GM19463 (cell line): ENCODE measurements around the gene STX17.
"Not testable (repeated sequence)": the region's sequence is repeated elsewhere in the genome, so short reads cannot be mapped to it uniquely, and the experiment has no call there.

Experiments
- ATAC-seq: cut with Tn5 transposase; IDR thresholded peaks from one replicate; pipeline ENCODE4 v1.9.1; 2021; ENCODE audit warnings: mild to moderate bottlenecking, moderate library complexity; ENCODE audit not compliant: unreplicated experiment

STX17 gene

GRCh38 chr9:99906403-99907207, at the start of gene STX17:
Gene STX17, plus strand, starts transcription at chr9:99906654. Its CDS starts 8,586 bp downstream, at chr9:99915240.
- ATAC-seq: peak; percentile 82

- not testable (repeated sequence) for ATAC-seq
Observed at GRCh38 chr9:99857576-99857975, 48.9 kb upstream of the STX17 start.

DNA sequence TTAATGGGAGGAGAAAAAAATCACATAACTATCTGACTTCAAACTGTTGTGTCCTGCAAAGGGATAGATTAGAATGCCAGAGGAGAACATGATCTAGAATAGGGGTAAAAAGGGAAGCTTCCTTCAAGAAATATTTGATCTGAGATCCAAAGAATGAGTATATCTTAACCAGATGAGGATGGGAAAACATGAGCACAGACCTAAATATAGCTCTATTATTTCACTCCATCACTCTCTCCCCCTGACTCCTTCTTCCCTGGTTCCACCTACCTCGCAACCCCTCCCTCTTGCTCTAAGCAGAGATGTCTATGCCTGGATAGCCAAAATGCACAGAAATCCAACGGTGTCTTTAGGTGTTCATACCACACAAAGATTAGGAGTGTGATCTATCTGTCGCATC, 48.4 kb upstream of the STX17 start:
- ATAC-seq: no peak

- ATAC-seq: no peak
Observed at GRCh38 chr9:99859243-99859980, 47.0 kb upstream of the STX17 start.

GRCh38 chr9:99860266-99860665, 46.2 kb upstream of the STX17 start:
- ATAC-seq: no peak

- ATAC-seq: no peak
Observed at GRCh38 chr9:99863955-99864354, 42.5 kb upstream of the STX17 start.

DNA sequence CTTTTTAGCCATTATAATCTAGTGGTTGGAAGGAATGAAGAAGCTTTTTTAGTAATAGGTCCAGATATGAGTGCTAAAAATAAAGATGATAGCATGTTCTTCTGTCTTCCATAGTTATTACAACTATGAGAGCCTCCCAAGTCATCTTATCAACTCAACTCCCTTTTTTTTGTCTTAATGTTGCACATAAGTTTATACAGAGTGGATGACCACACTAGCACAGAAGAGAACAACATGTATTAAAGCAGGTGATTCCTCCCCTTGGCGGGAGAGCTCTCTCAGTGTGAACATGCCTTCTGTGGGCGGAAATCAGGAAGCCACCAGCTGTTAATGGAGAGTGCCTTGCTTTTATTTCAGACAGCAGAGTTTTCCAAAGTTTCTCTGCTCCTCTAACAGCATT, 40.1 kb upstream of the STX17 start:
- ATAC-seq: no peak

- peak; percentile 21 for ATAC-seq
Observed at GRCh38 chr9:99867536-99867935, 38.9 kb upstream of the STX17 start.

GRCh38 chr9:99867968-99868367, 38.5 kb upstream of the STX17 start:
- ATAC-seq: peak; percentile 63

DNA sequence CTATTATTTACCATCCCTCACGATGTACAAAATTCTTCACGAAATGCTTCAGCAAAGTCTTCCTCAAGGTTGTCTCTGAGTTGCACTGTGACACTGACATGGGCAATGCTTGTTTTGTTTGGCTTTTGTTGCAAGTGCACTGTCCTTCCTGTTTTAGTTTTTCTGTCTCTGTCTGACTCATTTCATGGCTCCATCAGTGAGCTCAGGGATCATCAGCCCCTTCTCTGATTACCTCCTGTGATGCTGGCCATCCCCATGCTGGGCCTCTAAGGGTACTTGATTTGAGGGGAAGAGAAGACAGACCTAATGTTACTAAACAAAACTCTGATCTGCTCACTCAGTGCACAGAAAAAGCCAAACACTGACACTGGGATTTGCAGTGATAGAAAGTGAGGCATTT, 37.6 kb upstream of the STX17 start:
- peak; percentile 72 for ATAC-seq

DNA sequence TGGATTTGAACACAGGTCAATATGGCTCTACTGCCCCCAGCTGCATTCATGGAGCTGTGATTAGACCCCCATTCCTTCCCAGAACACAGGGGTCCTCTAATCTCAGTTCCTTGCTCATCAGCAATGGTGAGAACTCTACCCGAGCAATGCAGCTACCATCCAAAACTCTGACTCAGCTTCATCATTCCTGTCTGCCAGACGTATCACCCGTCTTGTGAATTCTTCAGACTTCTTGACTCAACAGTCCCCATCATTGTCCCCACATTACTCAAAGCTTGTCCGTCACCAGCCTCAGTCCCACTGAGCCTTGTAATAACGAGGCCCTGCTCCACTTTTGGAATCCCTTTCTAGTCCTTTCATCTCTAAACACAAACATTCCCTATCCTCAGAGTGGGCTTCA, 36.3 kb upstream of the STX17 start:
- no peak for ATAC-seq

DNA sequence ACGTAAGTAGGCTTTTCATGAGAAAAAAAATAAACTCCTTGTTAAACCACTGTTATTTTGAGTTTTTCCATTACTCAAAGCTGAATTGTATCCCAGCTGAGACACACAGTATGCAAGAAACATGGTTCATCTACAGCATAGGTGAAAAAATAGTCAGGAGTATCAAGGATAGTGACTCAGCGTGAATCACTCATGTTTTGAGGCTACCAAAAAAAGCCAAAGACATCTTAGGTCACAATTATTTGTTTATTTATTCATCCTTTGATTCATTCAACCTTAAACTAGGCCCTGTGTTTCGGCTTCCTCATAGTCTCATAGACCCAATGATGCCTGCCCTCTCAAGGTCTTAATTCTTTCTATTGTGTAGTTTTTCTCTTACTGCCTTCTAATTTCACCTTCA, 32.9 kb upstream of the STX17 start:
- ATAC-seq: no peak

DNA sequence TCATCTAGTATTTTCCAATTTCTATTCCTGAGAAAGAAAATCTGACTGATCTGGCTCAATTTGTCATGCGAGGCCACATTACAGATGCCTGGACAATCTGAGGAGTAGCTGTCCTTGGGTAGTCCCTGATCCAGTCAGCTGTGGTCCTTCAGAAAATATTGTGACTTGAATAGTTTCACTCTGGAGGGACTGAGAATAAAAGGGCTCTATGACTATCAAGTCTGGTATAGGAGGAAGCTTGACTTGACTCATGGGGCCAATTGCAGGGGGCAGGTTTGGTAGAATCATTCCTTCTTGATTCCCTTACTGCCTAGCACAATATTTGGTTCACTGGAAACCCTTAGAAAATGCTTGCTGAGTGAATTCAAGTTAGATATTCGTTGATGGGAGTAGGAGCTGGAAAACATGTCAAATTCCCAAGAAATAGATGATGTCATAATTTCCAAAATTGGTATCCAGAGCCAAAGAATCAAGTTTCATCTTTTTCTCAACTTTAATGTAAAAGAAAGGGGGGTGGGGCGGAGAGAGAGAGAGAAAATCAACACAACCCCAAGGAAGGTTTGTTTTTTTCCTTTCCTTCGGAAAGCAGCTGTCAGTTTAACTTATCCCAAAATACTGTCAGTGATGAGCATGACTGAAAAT, 32.4 kb upstream of the STX17 start:
- no peak for ATAC-seq

DNA sequence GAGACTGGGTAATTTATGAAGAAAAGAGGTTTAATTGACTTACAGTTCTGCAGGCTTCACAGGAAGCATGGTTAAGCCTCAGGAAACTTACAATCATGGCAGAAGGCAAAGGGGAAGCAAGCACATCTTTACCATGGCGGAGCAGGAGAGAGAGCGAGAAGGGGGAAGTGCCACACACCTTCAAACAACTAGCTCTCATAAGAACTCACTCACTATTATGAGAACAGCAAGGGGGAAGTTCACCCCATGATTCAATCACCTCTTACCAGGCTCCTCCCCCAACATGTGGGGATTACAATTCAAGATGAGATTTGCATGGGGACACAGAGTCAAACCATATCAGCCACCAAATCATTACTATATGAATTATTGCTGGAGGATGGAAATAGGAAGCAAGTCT, 30.3 kb upstream of the STX17 start:
- ATAC-seq: no peak

DNA sequence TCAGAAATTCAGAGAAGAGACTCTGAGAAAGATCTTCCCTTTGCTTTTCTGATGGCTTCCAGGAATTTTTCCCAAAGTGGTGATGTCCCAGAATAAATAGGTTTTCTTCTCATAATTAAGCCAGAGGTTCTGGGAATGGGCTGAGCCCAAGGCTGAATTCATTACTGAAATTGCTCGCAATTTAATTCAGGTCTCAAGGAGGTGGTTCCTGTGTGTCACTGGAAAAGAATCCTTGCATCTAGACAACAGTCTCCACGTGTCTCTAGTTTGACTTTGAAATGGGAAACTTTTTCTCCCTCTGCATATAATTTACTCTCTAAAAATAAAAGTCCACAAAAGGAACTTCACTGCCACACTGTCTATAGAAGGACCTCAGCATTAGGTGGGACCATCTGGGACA, 27.8 kb upstream of the STX17 start:
- no peak for ATAC-seq

GRCh38 chr9:99881769-99882168, 24.7 kb upstream of the STX17 start:
- no peak for ATAC-seq

GRCh38 chr9:99885747-99886146, 20.7 kb upstream of the STX17 start:
- no peak for ATAC-seq

GRCh38 chr9:99889120-99889519, 17.3 kb upstream of the STX17 start:
- no peak for ATAC-seq

- ATAC-seq: no peak
Observed at GRCh38 chr9:99894826-99895225, 11.6 kb upstream of the STX17 start.

GRCh38 chr9:99895510-99895909, 10.9 kb upstream of the STX17 start:
- ATAC-seq: no peak

DNA sequence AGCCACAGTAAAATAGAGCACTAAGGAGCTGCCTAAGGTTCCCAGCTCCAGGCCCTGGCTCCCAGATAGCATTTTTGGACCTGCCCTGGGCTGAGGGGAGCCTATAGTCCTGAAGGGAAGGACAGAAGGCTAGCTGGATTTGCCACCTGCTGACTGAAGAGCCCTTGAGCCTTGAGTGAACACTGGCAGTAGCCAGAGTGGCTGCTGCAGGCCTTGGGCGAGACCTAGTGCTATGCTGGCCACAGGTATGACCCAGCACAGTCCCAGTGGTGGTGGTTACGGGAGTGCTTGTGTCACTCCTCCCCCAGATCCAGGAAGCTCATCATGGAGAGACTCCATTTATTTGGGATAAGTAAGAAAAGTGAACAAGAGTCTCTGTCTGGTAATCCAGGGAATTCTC, 10.3 kb upstream of the STX17 start:
- no peak for ATAC-seq

DNA sequence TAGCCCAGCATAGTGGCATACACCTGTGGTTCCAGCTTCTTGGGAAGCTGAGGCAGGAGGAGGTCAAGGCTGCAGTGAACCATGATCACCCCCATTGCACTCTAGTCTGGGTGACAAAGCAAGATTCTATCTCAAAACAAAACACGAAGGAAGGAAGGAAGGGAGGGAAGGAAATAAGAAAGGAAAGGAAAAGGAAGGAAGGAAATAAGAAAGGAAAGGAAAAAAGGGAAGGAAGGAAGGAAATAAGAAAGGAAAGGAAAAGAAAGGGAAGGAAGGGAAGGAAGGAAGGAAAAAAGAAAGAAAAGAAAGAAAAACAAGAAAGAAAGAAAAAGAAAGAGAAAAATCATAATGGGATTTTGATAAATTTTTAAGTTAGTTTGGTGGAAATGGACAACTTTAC, 3.1 kb upstream of the STX17 start:
- no peak for ATAC-seq
